GM12892 (cell line): ENCODE data around the gene DRC7.

Experiments
- POLR2A ChIP-seq: IDR thresholded peaks from 2 replicates; pipeline ENCODE4 v1.6.1; 2011; ENCODE audit warnings: low read depth, low read length, control low read depth
- POLR2AphosphoS5 ChIP-seq: IDR thresholded peaks from 2 replicates; pipeline ENCODE4 v1.6.1; 2011; ENCODE audit warnings: low read depth, low read length, control low read depth

GRCh38 chr16:57707331-57707730, 12.7 kb downstream of the DRC7 start:
- TF ChIP-seq POLR2AphosphoS5 (no peak), POLR2A (no peak)
